PFSK-1 (cell line): ENCODE data around the gene STK40.

Source experiments
- FOXP2 ChIP-seq: optimal IDR thresholded peaks from 2 replicates; pipeline ENCODE3; 2011; ENCODE audit warnings: borderline replicate concordance, control low read depth, inconsistent platforms; ENCODE audit not compliant: insufficient read depth; ENCODE audit errors: extremely low read length, extremely low read depth
- POLR2AphosphoS5 ChIP-seq: IDR thresholded peaks from 2 replicates; pipeline ENCODE4 v1.6.1; 2012; ENCODE audit warnings: low read depth, mild to moderate bottlenecking, control low read depth, low read length, moderate library complexity
- SIN3A ChIP-seq: IDR thresholded peaks from 2 replicates; pipeline ENCODE4 v1.6.1; 2012; ENCODE audit warnings: mild to moderate bottlenecking, low read length, moderate library complexity, borderline replicate concordance; ENCODE audit not compliant: insufficient read depth

DNA sequence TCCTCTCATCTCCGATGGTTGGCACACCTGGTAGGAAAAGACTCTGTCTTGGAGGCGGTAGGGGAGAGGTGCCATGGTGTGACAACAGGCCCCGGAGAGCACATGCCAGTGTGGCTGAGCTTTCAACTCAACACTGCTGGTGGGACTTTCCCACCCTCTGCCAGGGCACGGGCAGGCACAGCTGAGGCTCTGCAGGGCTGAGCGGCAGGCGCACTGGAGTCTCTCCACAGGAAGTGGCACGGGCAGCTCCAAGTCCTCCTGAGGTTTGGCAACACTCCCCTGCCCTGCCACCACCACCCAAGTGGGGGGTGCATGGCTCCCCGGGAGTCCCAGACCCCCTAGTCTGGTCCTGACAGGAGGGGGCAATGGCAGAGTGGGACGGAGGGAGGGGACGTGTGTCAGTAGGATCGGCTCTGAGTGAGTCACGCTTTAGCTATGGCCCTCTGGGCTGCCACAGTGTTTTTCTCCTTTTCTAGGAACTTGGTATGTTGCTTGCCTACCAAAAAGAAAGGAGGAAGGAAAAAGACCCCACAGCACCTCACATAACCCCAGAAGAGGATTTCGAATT, 35.0 kb downstream of the STK40 start:
- no peak for TF ChIP-seq POLR2AphosphoS5
- no peak for TF ChIP-seq FOXP2
- TF ChIP-seq SIN3A: no peak
